ENCODE results near the gene HMOX1. TPM values are rescaled to one million over a fixed set of nuclear protein-coding genes. Genes with fewer than 3 reads are reported as not detected.

HMOX1 gene
- total RNA-seq, 2 donors from 2014 or later: 1.1 to 3.0 TPM

- H3K4me1 Mint-ChIP-seq: peaks cover 8% of the 10 kb centered on the region
- no peak for DNase-seq
Observed at GRCh38 chr22:35345808-35346505, 34.9 kb upstream of the HMOX1 start.

GRCh38 chr22:35346596-35347220 lies 34.2 kb upstream of the HMOX1 start:
- peaks cover 16% of the 10 kb centered on the region for H3K4me1 Mint-ChIP-seq
- H3K9me3 ChIP-seq (ENCODE audit: control insufficient read depth, low read length, poor library complexity, severe bottlenecking): no peaks in the 10 kb centered on the region
- H3K4me3 Mint-ChIP-seq: peak overlapping the region; percentile 49
- H3K27me3 Mint-ChIP-seq: peaks cover 5% of the 10 kb centered on the region
- DNase-seq (no peak), ATAC-seq (no peak)
- peaks cover 4% of the 10 kb centered on the region for H3K36me3 Mint-ChIP-seq (ENCODE audit: low read depth)
- no peak overlapping the region for H3K27ac Mint-ChIP-seq

More at GRCh38 chr22:35345808-35346505, 34.9 kb upstream of the HMOX1 start:
- no peaks in the 10 kb centered on the region for H3K9me3 ChIP-seq (ENCODE audit: control insufficient read depth, low read length, poor library complexity, severe bottlenecking)
- Mint-ChIP-seq H3K27ac (peak overlapping the region; percentile 83), H3K4me3 (no peak overlapping the region), H3K27me3 (peaks cover under 1% of the 10 kb centered on the region), H3K36me3 (ENCODE audit: low read depth) (peaks cover 4% of the 10 kb centered on the region)
- no peak for ATAC-seq

GRCh38 chr22:35347462-35347861 lies 33.4 kb upstream of the HMOX1 start:
- H3K36me3 Mint-ChIP-seq (ENCODE audit: low read depth): peaks cover 4% of the 10 kb centered on the region
- H3K27ac Mint-ChIP-seq: no peak overlapping the region
- H3K4me3 Mint-ChIP-seq: peak overlapping the region; percentile 33
- peaks cover 22% of the 10 kb centered on the region for H3K4me1 Mint-ChIP-seq
- ATAC-seq (no peak), DNase-seq (no peak)
- peaks cover 5% of the 10 kb centered on the region for H3K27me3 Mint-ChIP-seq
- H3K9me3 ChIP-seq (ENCODE audit: control insufficient read depth, low read length, poor library complexity, severe bottlenecking): no peaks in the 10 kb centered on the region

GRCh38 chr22:35348026-35348590 lies 32.8 kb upstream of the HMOX1 start:
- no peak for ATAC-seq
- peaks cover 4% of the 10 kb centered on the region for H3K36me3 Mint-ChIP-seq (ENCODE audit: low read depth)
- no peak for DNase-seq

GRCh38 chr22:35348703-35349102 lies 32.2 kb upstream of the HMOX1 start:
- DNase-seq: no peak
- peak overlapping the region; percentile 11 for H3K27ac Mint-ChIP-seq
- H3K27me3 Mint-ChIP-seq: peaks cover 5% of the 10 kb centered on the region
- peaks cover 24% of the 10 kb centered on the region for H3K4me1 Mint-ChIP-seq
- peaks cover 4% of the 10 kb centered on the region for H3K36me3 Mint-ChIP-seq (ENCODE audit: low read depth)
- H3K4me3 Mint-ChIP-seq: peak overlapping the region; percentile 36
- ATAC-seq: no peak
- H3K9me3 ChIP-seq (ENCODE audit: control insufficient read depth, low read length, poor library complexity, severe bottlenecking): no peaks in the 10 kb centered on the region

More at GRCh38 chr22:35348026-35348590, 32.8 kb upstream of the HMOX1 start:
- Mint-ChIP-seq H3K27ac (peak overlapping the region; percentile 11), H3K4me1 (peaks cover 24% of the 10 kb centered on the region), H3K4me3 (peak overlapping the region; percentile 41), H3K27me3 (peaks cover 5% of the 10 kb centered on the region)
- no peaks in the 10 kb centered on the region for H3K9me3 ChIP-seq (ENCODE audit: control insufficient read depth, low read length, poor library complexity, severe bottlenecking)

- no peak for DNase-seq
- no peak for ATAC-seq
- peaks cover 24% of the 10 kb centered on the region for H3K4me1 Mint-ChIP-seq
- H3K4me3 Mint-ChIP-seq: peak overlapping the region; percentile 90
- peaks cover 5% of the 10 kb centered on the region for H3K27me3 Mint-ChIP-seq
- H3K27ac Mint-ChIP-seq: peak overlapping the region; percentile 81
- H3K9me3 ChIP-seq (ENCODE audit: control insufficient read depth, low read length, poor library complexity, severe bottlenecking): no peaks in the 10 kb centered on the region
- peaks cover 4% of the 10 kb centered on the region for H3K36me3 Mint-ChIP-seq (ENCODE audit: low read depth)
Observed at GRCh38 chr22:35349368-35349703, 31.6 kb upstream of the HMOX1 start.

GRCh38 chr22:35349704-35350538 lies 31.0 kb upstream of the HMOX1 start:
- Mint-ChIP-seq H3K4me3 (peak overlapping the region; percentile 90), H3K36me3 (ENCODE audit: low read depth) (peaks cover 4% of the 10 kb centered on the region), H3K27me3 (peaks cover 5% of the 10 kb centered on the region), H3K27ac (peak overlapping the region; percentile 81), H3K4me1 (peaks cover 24% of the 10 kb centered on the region)
- ATAC-seq: peak; percentile 18
- DNase-seq: no peak
- H3K9me3 ChIP-seq (ENCODE audit: control insufficient read depth, low read length, poor library complexity, severe bottlenecking): no peaks in the 10 kb centered on the region

GRCh38 chr22:35350539-35351503 lies 30.1 kb upstream of the HMOX1 start:
- Mint-ChIP-seq H3K36me3 (ENCODE audit: low read depth) (peaks cover 3% of the 10 kb centered on the region), H3K27ac (peak overlapping the region; percentile 81), H3K4me3 (peak overlapping the region; percentile 90), H3K27me3 (peaks cover 9% of the 10 kb centered on the region), H3K4me1 (peaks cover 21% of the 10 kb centered on the region)
- DNase-seq: peak; percentile 74 to 75 (median 75)
- H3K9me3 ChIP-seq (ENCODE audit: control insufficient read depth, low read length, poor library complexity, severe bottlenecking): no peaks in the 10 kb centered on the region
- ATAC-seq: peak; percentile 85

- peak overlapping the region; percentile 90 for H3K4me3 Mint-ChIP-seq
- no peaks in the 10 kb centered on the region for H3K9me3 ChIP-seq (ENCODE audit: control insufficient read depth, low read length, poor library complexity, severe bottlenecking)
- H3K4me1 Mint-ChIP-seq: peaks cover 21% of the 10 kb centered on the region
- peak overlapping the region; percentile 81 for H3K27ac Mint-ChIP-seq
- H3K36me3 Mint-ChIP-seq (ENCODE audit: low read depth): peaks cover 3% of the 10 kb centered on the region
- ATAC-seq (peak; percentile 32), DNase-seq (no peak)
- H3K27me3 Mint-ChIP-seq: peaks cover 15% of the 10 kb centered on the region
Observed at GRCh38 chr22:35352214-35353111, 28.4 kb upstream of the HMOX1 start.

- no peak overlapping the region for H3K27ac Mint-ChIP-seq
- peaks cover 21% of the 10 kb centered on the region for H3K4me1 Mint-ChIP-seq
- ATAC-seq: no peak
- H3K27me3 Mint-ChIP-seq: peaks cover 15% of the 10 kb centered on the region
- no peak for DNase-seq
- peak overlapping the region; percentile 43 for H3K4me3 Mint-ChIP-seq
- no peaks in the 10 kb centered on the region for H3K9me3 ChIP-seq (ENCODE audit: control insufficient read depth, low read length, poor library complexity, severe bottlenecking)
- H3K36me3 Mint-ChIP-seq (ENCODE audit: low read depth): no peaks in the 10 kb centered on the region
Observed at GRCh38 chr22:35353318-35353717, 27.6 kb upstream of the HMOX1 start.

- no peaks in the 10 kb centered on the region for H3K9me3 ChIP-seq (ENCODE audit: control insufficient read depth, low read length, poor library complexity, severe bottlenecking)
- H3K27ac Mint-ChIP-seq: peak overlapping the region; percentile 16
- no peak for ATAC-seq
- peaks cover 15% of the 10 kb centered on the region for H3K27me3 Mint-ChIP-seq
- no peak for DNase-seq
- H3K4me1 Mint-ChIP-seq: peaks cover 21% of the 10 kb centered on the region
- H3K4me3 Mint-ChIP-seq: no peak overlapping the region
- no peaks in the 10 kb centered on the region for H3K36me3 Mint-ChIP-seq (ENCODE audit: low read depth)
Observed at GRCh38 chr22:35354068-35354467, 26.8 kb upstream of the HMOX1 start.

All from T-helper 17 cell (primary cell).